GM21717 (cell line): ENCODE measurements around the gene MYO1E.
"Not testable (repeated sequence)": the region's sequence is repeated elsewhere in the genome, so short reads cannot be mapped to it uniquely, and the experiment has no call there.

Experiments
- ATAC-seq: cut with Tn5 transposase; IDR thresholded peaks from one replicate; pipeline ENCODE4 v1.9.1; 2021; ENCODE audit warnings: mild to moderate bottlenecking, moderate library complexity; ENCODE audit not compliant: unreplicated experiment

Gene MYO1E

GRCh38 chr15:59352683-59353082, 20.0 kb downstream of the MYO1E start:
- no peak for ATAC-seq

- ATAC-seq: no peak
Measured at GRCh38 chr15:59352189-59352588, 20.5 kb downstream of the MYO1E start.

- ATAC-seq: no peak
Measured at GRCh38 chr15:59350421-59350732, 22.3 kb downstream of the MYO1E start.

- no peak for ATAC-seq
Measured at GRCh38 chr15:59349680-59350420, 22.8 kb downstream of the MYO1E start.

GRCh38 chr15:59347915-59348314, 24.8 kb downstream of the MYO1E start:
- no peak for ATAC-seq

GRCh38 chr15:59346951-59347350, 25.7 kb downstream of the MYO1E start:
- no peak for ATAC-seq

- no peak for ATAC-seq
Measured at GRCh38 chr15:59345326-59345725, 27.3 kb downstream of the MYO1E start.

- no peak for ATAC-seq
Measured at GRCh38 chr15:59344311-59344710, 28.4 kb downstream of the MYO1E start.

GRCh38 chr15:59340325-59340724, 32.3 kb downstream of the MYO1E start:
- no peak for ATAC-seq

GRCh38 chr15:59339252-59339672, 33.4 kb downstream of the MYO1E start:
- ATAC-seq: no peak

GRCh38 chr15:59338414-59338813, 34.3 kb downstream of the MYO1E start:
- ATAC-seq: no peak

- ATAC-seq: not testable (repeated sequence)
Measured at GRCh38 chr15:59336725-59337124, 35.9 kb downstream of the MYO1E start.

GRCh38 chr15:59335207-59335786, 37.4 kb downstream of the MYO1E start:
- ATAC-seq: no peak

- no peak for ATAC-seq
Measured at GRCh38 chr15:59334076-59334415, 38.6 kb downstream of the MYO1E start.

GRCh38 chr15:59333401-59334075, 39.1 kb downstream of the MYO1E start:
- no peak for ATAC-seq

GRCh38 chr15:59332009-59332408, 40.7 kb downstream of the MYO1E start:
- no peak for ATAC-seq

- no peak for ATAC-seq
Measured at GRCh38 chr15:59330649-59331048, 42.0 kb downstream of the MYO1E start.

GRCh38 chr15:59329570-59330350, 42.9 kb downstream of the MYO1E start:
- ATAC-seq: no peak

- ATAC-seq: no peak
Measured at GRCh38 chr15:59329091-59329490, 43.6 kb downstream of the MYO1E start.

- ATAC-seq: no peak
Measured at GRCh38 chr15:59327942-59328341, 44.7 kb downstream of the MYO1E start.

- no peak for ATAC-seq
Measured at GRCh38 chr15:59326856-59327255, 45.8 kb downstream of the MYO1E start.
